ENCODE data around the gene SMYD3.

The SMYD3 gene

DNA sequence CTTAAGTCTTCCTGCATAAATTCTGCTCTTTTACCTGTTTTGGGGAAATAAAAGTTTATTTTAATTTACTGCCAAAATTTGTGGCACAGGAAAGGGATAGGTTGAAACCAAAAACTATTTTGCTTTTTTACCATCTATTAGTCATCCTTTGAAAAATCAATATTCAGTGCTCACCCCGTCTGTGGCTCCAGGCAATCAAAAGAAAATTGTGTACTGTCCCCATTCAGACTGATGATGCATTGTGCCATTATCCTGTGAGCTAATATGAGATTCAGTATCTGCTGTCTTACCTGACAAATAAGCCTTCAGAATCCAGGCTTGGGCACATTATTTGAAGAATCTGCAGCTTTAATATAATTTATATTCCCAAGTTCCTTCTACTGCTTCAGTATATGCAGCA, 701.5 kb downstream of the SMYD3 start:
- TF ChIP-seq, protein P1, sequence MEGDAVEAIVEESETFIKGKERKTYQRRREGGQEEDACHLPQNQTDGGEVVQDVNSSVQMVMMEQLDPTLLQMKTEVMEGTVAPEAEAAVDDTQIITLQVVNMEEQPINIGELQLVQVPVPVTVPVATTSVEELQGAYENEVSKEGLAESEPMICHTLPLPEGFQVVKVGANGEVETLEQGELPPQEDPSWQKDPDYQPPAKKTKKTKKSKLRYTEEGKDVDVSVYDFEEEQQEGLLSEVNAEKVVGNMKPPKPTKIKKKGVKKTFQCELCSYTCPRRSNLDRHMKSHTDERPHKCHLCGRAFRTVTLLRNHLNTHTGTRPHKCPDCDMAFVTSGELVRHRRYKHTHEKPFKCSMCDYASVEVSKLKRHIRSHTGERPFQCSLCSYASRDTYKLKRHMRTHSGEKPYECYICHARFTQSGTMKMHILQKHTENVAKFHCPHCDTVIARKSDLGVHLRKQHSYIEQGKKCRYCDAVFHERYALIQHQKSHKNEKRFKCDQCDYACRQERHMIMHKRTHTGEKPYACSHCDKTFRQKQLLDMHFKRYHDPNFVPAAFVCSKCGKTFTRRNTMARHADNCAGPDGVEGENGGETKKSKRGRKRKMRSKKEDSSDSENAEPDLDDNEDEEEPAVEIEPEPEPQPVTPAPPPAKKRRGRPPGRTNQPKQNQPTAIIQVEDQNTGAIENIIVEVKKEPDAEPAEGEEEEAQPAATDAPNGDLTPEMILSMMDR (IDR thresholded peaks at IDR 0.05; ENCODE audit: low read length) = no peak
- TF ChIP-seq EZH2phosphoT487 (IDR thresholded peaks at IDR 0.05; ENCODE audit: low read length) (no peak), EZH2 (optimal IDR thresholded peaks at IDR 0.05; ENCODE audit: low read depth, low read length) (no peak)
- H3K4me2 ChIP-seq (ENCODE audit: low read depth, low read length) = no peak overlapping the region
- H4K20me1 ChIP-seq (ENCODE audit: insufficient read depth, low read length) = no peaks in the 10 kb centered on the region
- no peak overlapping the region for H3K27ac ChIP-seq (ENCODE audit: low read length)
- no peaks in the 10 kb centered on the region for H3K9me2 ChIP-seq (replicated peaks; ENCODE audit: insufficient read depth, low read length)
- H3K9ac ChIP-seq (ENCODE audit: low read length) = no peak overlapping the region
- no peak overlapping the region for H2AFZ ChIP-seq (ENCODE audit: low read length)
- no peaks in the 10 kb centered on the region for H3K9me3 ChIP-seq (replicated peaks; ENCODE audit: insufficient read depth, low read length)
- no peak for DNase-seq
- no peaks in the 10 kb centered on the region for H3K79me2 ChIP-seq (ENCODE audit: low read length)
- no peaks in the 10 kb centered on the region for H3F3A ChIP-seq (ENCODE audit: insufficient read depth, low read length)
- H3K36me3 ChIP-seq (replicated peaks; ENCODE audit: insufficient read depth, low read length) = no peaks in the 10 kb centered on the region
- H3K4me3 ChIP-seq (ENCODE audit: low read length) = no peak overlapping the region
- no peaks in the 10 kb centered on the region for H3K4me1 ChIP-seq (ENCODE audit: low read length)
- no peaks in the 10 kb centered on the region for H3K27me3 ChIP-seq (replicated peaks; ENCODE audit: insufficient read depth, low read length)

DNA sequence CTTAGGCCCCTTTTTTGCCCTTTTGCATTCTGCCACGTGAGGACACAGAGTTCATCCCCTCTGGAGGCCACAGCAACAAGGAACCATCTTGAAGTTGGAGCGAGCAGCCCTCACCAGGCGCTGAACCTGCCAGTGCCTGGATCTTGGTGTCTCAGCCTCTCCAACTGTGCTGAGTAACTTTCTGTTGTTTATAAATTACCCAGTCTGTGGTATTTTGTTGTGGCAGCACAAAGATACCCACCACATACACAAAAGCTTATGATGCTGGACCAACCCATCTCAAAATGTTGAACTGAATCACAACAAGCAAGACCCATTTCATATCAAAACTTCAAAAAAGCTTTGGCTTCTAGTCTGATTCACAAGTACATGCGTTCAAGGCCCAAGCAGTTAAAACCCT, 702.4 kb downstream of the SMYD3 start:
- H2AFZ ChIP-seq (ENCODE audit: low read length) = no peak overlapping the region
- H4K20me1 ChIP-seq (ENCODE audit: insufficient read depth, low read length) = no peaks in the 10 kb centered on the region
- no peak for TF ChIP-seq EZH2phosphoT487 (IDR thresholded peaks at IDR 0.05; ENCODE audit: low read length)
- no peak for TF ChIP-seq EZH2 (optimal IDR thresholded peaks at IDR 0.05; ENCODE audit: low read depth, low read length)
- TF ChIP-seq, protein P1 (IDR thresholded peaks at IDR 0.05; ENCODE audit: low read length) = no peak
- no peak overlapping the region for H3K9ac ChIP-seq (ENCODE audit: low read length)
- no peak overlapping the region for H3K4me2 ChIP-seq (ENCODE audit: low read depth, low read length)
- H3K36me3 ChIP-seq (replicated peaks; ENCODE audit: insufficient read depth, low read length) = no peaks in the 10 kb centered on the region
- no peaks in the 10 kb centered on the region for H3K9me2 ChIP-seq (replicated peaks; ENCODE audit: insufficient read depth, low read length)
- DNase-seq = no peak
- H3K27ac ChIP-seq (ENCODE audit: low read length) = no peak overlapping the region
- no peak overlapping the region for H3K4me3 ChIP-seq (ENCODE audit: low read length)
- H3K79me2 ChIP-seq (ENCODE audit: low read length) = no peaks in the 10 kb centered on the region
- H3K9me3 ChIP-seq (replicated peaks; ENCODE audit: insufficient read depth, low read length) = no peaks in the 10 kb centered on the region
- H3K4me1 ChIP-seq (ENCODE audit: low read length) = no peaks in the 10 kb centered on the region
- H3K27me3 ChIP-seq (replicated peaks; ENCODE audit: insufficient read depth, low read length) = no peaks in the 10 kb centered on the region
- H3F3A ChIP-seq (ENCODE audit: insufficient read depth, low read length) = no peaks in the 10 kb centered on the region

DNA sequence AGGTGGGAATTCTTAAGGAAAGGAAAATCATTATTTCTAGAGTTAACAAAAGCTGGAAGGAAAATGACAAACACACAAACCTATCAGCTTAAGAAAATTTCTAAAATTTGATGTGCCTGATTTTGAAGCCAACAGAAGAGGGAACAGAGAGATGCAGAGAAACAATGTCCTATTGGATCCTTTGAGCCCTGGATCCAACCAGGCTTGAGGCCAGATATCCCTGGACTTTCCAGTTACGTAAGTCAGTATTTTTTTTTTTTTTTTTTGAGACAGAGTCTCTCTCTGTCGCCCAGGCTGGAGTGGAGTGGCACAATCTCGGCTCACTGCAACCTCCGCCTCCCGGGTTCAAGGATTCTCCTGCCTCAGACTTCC, 703.4 kb downstream of the SMYD3 start:
- Histone ChIP-seq H3K4me1 (ENCODE audit: low read length) (no peaks in the 10 kb centered on the region), H2AFZ (ENCODE audit: low read length) (no peak overlapping the region), H3K27me3 (replicated peaks; ENCODE audit: insufficient read depth, low read length) (no peaks in the 10 kb centered on the region), H3K4me2 (ENCODE audit: low read depth, low read length) (no peak overlapping the region), H4K20me1 (ENCODE audit: insufficient read depth, low read length) (no peaks in the 10 kb centered on the region), H3K79me2 (ENCODE audit: low read length) (no peaks in the 10 kb centered on the region), H3K4me3 (ENCODE audit: low read length) (no peak overlapping the region), H3K27ac (ENCODE audit: low read length) (no peak overlapping the region), H3F3A (ENCODE audit: insufficient read depth, low read length) (no peaks in the 10 kb centered on the region), H3K9me3 (replicated peaks; ENCODE audit: insufficient read depth, low read length) (no peaks in the 10 kb centered on the region), H3K9ac (ENCODE audit: low read length) (no peak overlapping the region), H3K36me3 (replicated peaks; ENCODE audit: insufficient read depth, low read length) (no peaks in the 10 kb centered on the region), H3K9me2 (replicated peaks; ENCODE audit: insufficient read depth, low read length) (no peaks in the 10 kb centered on the region)
- TF ChIP-seq, protein P1 (IDR thresholded peaks at IDR 0.05; ENCODE audit: low read length) = no peak
- no peak for TF ChIP-seq EZH2 (optimal IDR thresholded peaks at IDR 0.05; ENCODE audit: low read depth, low read length)
- no peak for TF ChIP-seq EZH2phosphoT487 (IDR thresholded peaks at IDR 0.05; ENCODE audit: low read length)
- DNase-seq = no peak
